Putamen (tissue), 1 donor: ENCODE measurements around the gene F8.
"Not testable (repeated sequence)": the region's sequence is repeated elsewhere in the genome, so short reads cannot be mapped to it uniquely, and the experiment has no call there.

ENCODE experiments used
- DNase-seq: peaks from one replicate; pipeline ENCODE4 v3.0.0-alpha.2; 2016; ENCODE audit warnings: low spot score

Gene F8

GRCh38 chrX:154816326-154816898 lies 206.1 kb downstream of the F8 start:
- DNase-seq = not testable (repeated sequence)

- no peak for DNase-seq
Measured at GRCh38 chrX:154815274-154815818, 207.2 kb downstream of the F8 start.

- no peak for DNase-seq
Measured at GRCh38 chrX:154813801-154814200, 208.7 kb downstream of the F8 start.

GRCh38 chrX:154812341-154813101 lies 210.0 kb downstream of the F8 start:
- DNase-seq = no peak

GRCh38 chrX:154809939-154810665 lies 212.4 kb downstream of the F8 start:
- no peak for DNase-seq

- no peak for DNase-seq
Measured at GRCh38 chrX:154806837-154807501, 215.6 kb downstream of the F8 start.

- DNase-seq = no peak
Measured at GRCh38 chrX:154805696-154806091, 216.8 kb downstream of the F8 start.

GRCh38 chrX:154804957-154805695 lies 217.4 kb downstream of the F8 start, which contains the start of gene MPP1:
Gene MPP1, minus strand, starts transcription at chrX:154805485. Its CDS starts 112 bp downstream, at chrX:154805373.
- peak; percentile 71 for DNase-seq

GRCh38 chrX:154804261-154804956 lies 218.1 kb downstream of the F8 start:
- DNase-seq = no peak

- no peak for DNase-seq
Measured at GRCh38 chrX:154802947-154803346, 219.6 kb downstream of the F8 start.

GRCh38 chrX:154800478-154801210 lies 221.9 kb downstream of the F8 start:
- DNase-seq = no peak

- DNase-seq = no peak
Measured at GRCh38 chrX:154799556-154800348, 222.8 kb downstream of the F8 start.

GRCh38 chrX:154797006-154797405 lies 225.5 kb downstream of the F8 start:
- no peak for DNase-seq

GRCh38 chrX:154795016-154795415 lies 227.5 kb downstream of the F8 start:
- DNase-seq = no peak

- DNase-seq = no peak
Measured at GRCh38 chrX:154793084-154793795, 229.3 kb downstream of the F8 start.

- DNase-seq = no peak
Measured at GRCh38 chrX:154791939-154792338, 230.6 kb downstream of the F8 start.

GRCh38 chrX:154791467-154791866 lies 231.1 kb downstream of the F8 start:
- no peak for DNase-seq
